Stimulated activated CD8-positive, alpha-beta memory T cell treated with anti-CD3 and anti-CD28 coated beads, Interleukin-7, amount 100 ng/mL, for 48 hours (primary cell): ENCODE results near the gene ARFRP1.

ENCODE experiments used
- DNase-seq, 2 donors: peaks; one replicate each; pipeline ENCODE4 v3.0.0-alpha.2; 2020; ENCODE audit warnings: low read depth in 1 of 2; ENCODE audit errors: extremely low read depth in 1 of 2

ARFRP1 gene

GRCh38 chr20:63744158-63744557 lies 36.4 kb upstream of the ARFRP1 start:
- DNase-seq: no peak

- no peak for DNase-seq
Observed at GRCh38 chr20:63743210-63743970, 35.6 kb upstream of the ARFRP1 start.

GRCh38 chr20:63742381-63743024 lies 34.7 kb upstream of the ARFRP1 start:
- no peak for DNase-seq

GRCh38 chr20:63741676-63742380 lies 34.1 kb upstream of the ARFRP1 start:
- no peak for DNase-seq

GRCh38 chr20:63741354-63741675 lies 33.5 kb upstream of the ARFRP1 start:
- DNase-seq: no peak

GRCh38 chr20:63740627-63741353 lies 33.0 kb upstream of the ARFRP1 start:
- no peak for DNase-seq

- DNase-seq: no peak
Observed at GRCh38 chr20:63740070-63740626, 32.4 kb upstream of the ARFRP1 start.

GRCh38 chr20:63739130-63740069 lies 31.6 kb upstream of the ARFRP1 start, which contains the start of gene SLC2A4RG:
Gene SLC2A4RG (plus strand): TSS chr20:63739776. CDS start chr20:63739913, 137 bp downstream.
- DNase-seq: peak in 1 of 2 donors; percentile 30

GRCh38 chr20:63738687-63739129 lies 30.9 kb upstream of the ARFRP1 start:
- DNase-seq: no peak

GRCh38 chr20:63737945-63738686 lies 30.3 kb upstream of the ARFRP1 start:
- DNase-seq: no peak

- no peak for DNase-seq
Observed at GRCh38 chr20:63737695-63737944, 29.8 kb upstream of the ARFRP1 start.

- DNase-seq: peak in 1 of 2 donors; percentile 28
Observed at GRCh38 chr20:63736893-63737694, 29.3 kb upstream of the ARFRP1 start.

GRCh38 chr20:63735859-63736718 lies 28.3 kb upstream of the ARFRP1 start, which contains the start of gene LIME1:
Gene LIME1 (plus strand): TSS chr20:63736664. CDS start chr20:63737550, 886 bp downstream.
- DNase-seq: peak in 1 of 2 donors; percentile 36

GRCh38 chr20:63734946-63735858 lies 27.4 kb upstream of the ARFRP1 start:
- DNase-seq: no peak

- DNase-seq: no peak
Observed at GRCh38 chr20:63734111-63734945, 26.6 kb upstream of the ARFRP1 start.
